ENCODE measurements around the gene C6orf89.

- TF ChIP-seq HDAC6 (IDR thresholded peaks at IDR 0.05; ENCODE audit: low read depth, low read length) (no peak), PHF8 (conservative IDR thresholded peaks at IDR 0.05; ENCODE audit: low read depth, low read length) (no peak), YY1 (IDR thresholded peaks at IDR 0.05; ENCODE audit: low read depth, low read length) (no peak), KDM5A (IDR thresholded peaks at IDR 0.05; ENCODE audit: low read length) (no peak), CHD2 (IDR thresholded peaks at IDR 0.05; ENCODE audit: low read length) (no peak)
- TF ChIP-seq, protein P1, sequence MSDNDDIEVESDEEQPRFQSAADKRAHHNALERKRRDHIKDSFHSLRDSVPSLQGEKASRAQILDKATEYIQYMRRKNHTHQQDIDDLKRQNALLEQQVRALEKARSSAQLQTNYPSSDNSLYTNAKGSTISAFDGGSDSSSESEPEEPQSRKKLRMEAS (IDR thresholded peaks at IDR 0.05), result no peak
- TF ChIP-seq, protein P2, sequence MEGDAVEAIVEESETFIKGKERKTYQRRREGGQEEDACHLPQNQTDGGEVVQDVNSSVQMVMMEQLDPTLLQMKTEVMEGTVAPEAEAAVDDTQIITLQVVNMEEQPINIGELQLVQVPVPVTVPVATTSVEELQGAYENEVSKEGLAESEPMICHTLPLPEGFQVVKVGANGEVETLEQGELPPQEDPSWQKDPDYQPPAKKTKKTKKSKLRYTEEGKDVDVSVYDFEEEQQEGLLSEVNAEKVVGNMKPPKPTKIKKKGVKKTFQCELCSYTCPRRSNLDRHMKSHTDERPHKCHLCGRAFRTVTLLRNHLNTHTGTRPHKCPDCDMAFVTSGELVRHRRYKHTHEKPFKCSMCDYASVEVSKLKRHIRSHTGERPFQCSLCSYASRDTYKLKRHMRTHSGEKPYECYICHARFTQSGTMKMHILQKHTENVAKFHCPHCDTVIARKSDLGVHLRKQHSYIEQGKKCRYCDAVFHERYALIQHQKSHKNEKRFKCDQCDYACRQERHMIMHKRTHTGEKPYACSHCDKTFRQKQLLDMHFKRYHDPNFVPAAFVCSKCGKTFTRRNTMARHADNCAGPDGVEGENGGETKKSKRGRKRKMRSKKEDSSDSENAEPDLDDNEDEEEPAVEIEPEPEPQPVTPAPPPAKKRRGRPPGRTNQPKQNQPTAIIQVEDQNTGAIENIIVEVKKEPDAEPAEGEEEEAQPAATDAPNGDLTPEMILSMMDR (IDR thresholded peaks at IDR 0.05; ENCODE audit: control extremely low read depth in 1 of 3, insufficient read depth in 1 of 3, low read depth in 1 of 3, low read length in 3 of 3), result no peak
Measured at GRCh38 chr6:36888115-36888643, 2.4 kb downstream of the C6orf89 start.
